K562 (cell line): ENCODE data around the gene COPB2. TPM values are rescaled to one million over a fixed set of nuclear protein-coding genes. Genes with fewer than 3 reads are reported as not detected.

Source experiments
- CBX3 ChIP-seq, 2 experiments: IDR thresholded peaks; 1 replicate in 1 of 2; 2 replicates in 1 of 2; pipeline ENCODE4 v1.6.1; 2012; ENCODE audit warnings: inconsistent platforms in 2 of 2, low read length in 2 of 2, borderline replicate concordance in 1 of 2, control low read depth in 1 of 2
- ESRRA ChIP-seq: fragments of 450-650 bp; IDR thresholded peaks from 2 replicates; pipeline ENCODE4 v1.6.1; 2014; ENCODE audit warnings: low read depth, mild to moderate bottlenecking, moderate library complexity, borderline replicate concordance
- HSF4 ChIP-seq: fragments of 250-450 bp; sonication (Bioruptor Pico); IDR thresholded peaks from 2 replicates; pipeline ENCODE4 v2.1.2; 2022; ENCODE audit warnings: mild to moderate bottlenecking, moderate library complexity, borderline replicate concordance
- JUND ChIP-seq, 2 experiments: IDR thresholded peaks; 2 replicates in 1 of 2; 3 replicates in 1 of 2; pipeline ENCODE4 v1.6.1; 2011; ENCODE audit warnings: borderline replicate concordance in 2 of 2, low read depth in 2 of 2, low read length in 2 of 2, improper control_type of control experiment in 1 of 2, missing biosample characterization in 1 of 2, missing genetic modification characterization in 1 of 2, missing genetic modification reagents in 1 of 2
- MYNN ChIP-seq, 2 experiments: sonication (generic); formaldehyde crosslinking in 1 of 2; IDR thresholded peaks; 2 replicates each; pipeline versions ENCODE4 v1.5.0 to v1.6.1; 2016 to 2020; ENCODE audit warnings: antibody characterized with exemption in 1 of 2, missing genetic modification reagents in 1 of 2
- NFATC3 ChIP-seq: fragments of 450-650 bp; IDR thresholded peaks from 2 replicates; pipeline ENCODE4 v1.6.1; 2017; ENCODE audit warnings: mild to moderate bottlenecking
- NR2F6 ChIP-seq: fragments of 450-650 bp; formaldehyde crosslinking; IDR thresholded peaks from 2 replicates; pipeline ENCODE4 v1.4.0; 2020; ENCODE audit warnings: mild to moderate bottlenecking
- POLR2A ChIP-seq: fragments of 450-650 bp; conservative IDR thresholded peaks from 2 replicates; pipeline ENCODE4 v1.6.1; 2016
- POLR2G ChIP-seq: fragments of 200-400 bp; formaldehyde crosslinking; IDR thresholded peaks from 2 replicates; pipeline ENCODE4 v1.6.1; 2017; ENCODE audit warnings: low read depth, mild to moderate bottlenecking, antibody characterized with exemption, low read length, moderate library complexity
- RAD51 ChIP-seq: fragments of 450-650 bp; IDR thresholded peaks from 2 replicates; pipeline ENCODE4 v1.7.1; 2016; ENCODE audit warnings: low read depth, mild to moderate bottlenecking, borderline replicate concordance
- SMC3 ChIP-seq: conservative IDR thresholded peaks from 2 replicates; pipeline ENCODE4 v1.6.1; 2011; ENCODE audit warnings: low read depth, low read length, improper control_type of control experiment; ENCODE audit not compliant: insufficient read depth
- ZC3H4 ChIP-seq: sonication (generic); formaldehyde crosslinking; IDR thresholded peaks from 2 replicates; pipeline ENCODE4 v1.9.0; 2021; ENCODE audit warnings: missing genetic modification reagents, borderline replicate concordance
- ZZZ3 ChIP-seq: fragments of 450-650 bp; IDR thresholded peaks from 2 replicates; pipeline ENCODE4 v1.6.1; 2016; ENCODE audit warnings: antibody characterized with exemption, mild to moderate bottlenecking, moderate library complexity
- polyA plus RNA-seq, 8 experiments: library from polyadenylated mRNA; depleted of rRNA in 4 of 8; stranded (reverse) in 5 of 8; unstranded in 3 of 8; fragments of >200 nt; fragmentation: Nextera tagmentation in 2 of 8; fragmentation: Illumina TruSeq in 1 of 8; extraction: Ambion mirVana in 2 of 8; extraction: Trizol in 1 of 8; gene quantifications; 2 replicates each; pipeline versions ENCODE4 v1.2.1 to v1.2.3, GENCODE V29; 2011 to 2014; ENCODE audit warnings: inconsistent platforms in 1 of 8, missing spikeins in 1 of 8
- total RNA-seq, 7 experiments: library from RNA; depleted of rRNA in 6 of 7; stranded (reverse); fragments of >200 nt in 6 of 7; fragmentation: Illumina TruSeq in 2 of 7; extraction: Trizol in 2 of 7; gene quantifications; 2 replicates each; pipeline versions ENCODE4 v1.2.1 to v1.2.3, GENCODE V29; 2011 to 2021; ENCODE audit warnings: low replicate concordance in 1 of 7
- TF ChIP-seq, protein P1 (sequence below), 3 experiments: IDR thresholded peaks in 2 of 3; conservative IDR thresholded peaks in 1 of 3; 2 replicates each; pipeline ENCODE4 v1.5.1; 2011 to 2012; ENCODE audit warnings: low read length in 3 of 3, mild to moderate bottlenecking in 3 of 3, control low read depth in 2 of 3, improper control_type of control experiment in 1 of 3, inconsistent platforms in 1 of 3, low read depth in 1 of 3, mixed read lengths in 1 of 3, moderate library complexity in 1 of 3; ENCODE audit not compliant: insufficient read depth in 2 of 3
- TF ChIP-seq, protein P2 (sequence below): fragments of 450-650 bp; formaldehyde crosslinking; conservative IDR thresholded peaks from 2 replicates; pipeline ENCODE4 v1.4.0; 2022; ENCODE audit warnings: mild to moderate bottlenecking, missing genetic modification characterization

The COPB2 gene
- total and polyA plus RNA-seq, 9 of the 15 experiments (the other 6 are each of a cell fraction or from before 2014, with no cell fraction given), result 64.3 to 189 (median 130) TPM

- TF ChIP-seq CBX3 (IDR thresholded peaks at IDR 0.05; ENCODE audit: borderline replicate concordance in 1 of 2, low read length in 2 of 2), result peak in 1 of 2 experiments; percentile 58; a peak in 1 of 3 replicates
- no peak for TF ChIP-seq MYNN (IDR thresholded peaks at IDR 0.05)
- TF ChIP-seq MYNN (CRISPR knock-in tag; IDR thresholded peaks at IDR 0.05), result no peak
- peak; percentile 69 for TF ChIP-seq SMC3
- TF ChIP-seq ESRRA, result peak; percentile 13; the same call in 1 of the 2 replicates
- TF ChIP-seq, protein P1, sequence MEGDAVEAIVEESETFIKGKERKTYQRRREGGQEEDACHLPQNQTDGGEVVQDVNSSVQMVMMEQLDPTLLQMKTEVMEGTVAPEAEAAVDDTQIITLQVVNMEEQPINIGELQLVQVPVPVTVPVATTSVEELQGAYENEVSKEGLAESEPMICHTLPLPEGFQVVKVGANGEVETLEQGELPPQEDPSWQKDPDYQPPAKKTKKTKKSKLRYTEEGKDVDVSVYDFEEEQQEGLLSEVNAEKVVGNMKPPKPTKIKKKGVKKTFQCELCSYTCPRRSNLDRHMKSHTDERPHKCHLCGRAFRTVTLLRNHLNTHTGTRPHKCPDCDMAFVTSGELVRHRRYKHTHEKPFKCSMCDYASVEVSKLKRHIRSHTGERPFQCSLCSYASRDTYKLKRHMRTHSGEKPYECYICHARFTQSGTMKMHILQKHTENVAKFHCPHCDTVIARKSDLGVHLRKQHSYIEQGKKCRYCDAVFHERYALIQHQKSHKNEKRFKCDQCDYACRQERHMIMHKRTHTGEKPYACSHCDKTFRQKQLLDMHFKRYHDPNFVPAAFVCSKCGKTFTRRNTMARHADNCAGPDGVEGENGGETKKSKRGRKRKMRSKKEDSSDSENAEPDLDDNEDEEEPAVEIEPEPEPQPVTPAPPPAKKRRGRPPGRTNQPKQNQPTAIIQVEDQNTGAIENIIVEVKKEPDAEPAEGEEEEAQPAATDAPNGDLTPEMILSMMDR (IDR thresholded peaks at IDR 0.05 in 2 of 3, conservative IDR thresholded peaks at IDR 0.05 in 1 of 3; ENCODE audit: insufficient read depth in 2 of 3, low read depth in 1 of 3, low read length in 3 of 3), result peak; percentile 88 to 99 (median 99)
- TF ChIP-seq HSF4 (CRISPR knock-in tag), result no peak
- TF ChIP-seq, protein P2, sequence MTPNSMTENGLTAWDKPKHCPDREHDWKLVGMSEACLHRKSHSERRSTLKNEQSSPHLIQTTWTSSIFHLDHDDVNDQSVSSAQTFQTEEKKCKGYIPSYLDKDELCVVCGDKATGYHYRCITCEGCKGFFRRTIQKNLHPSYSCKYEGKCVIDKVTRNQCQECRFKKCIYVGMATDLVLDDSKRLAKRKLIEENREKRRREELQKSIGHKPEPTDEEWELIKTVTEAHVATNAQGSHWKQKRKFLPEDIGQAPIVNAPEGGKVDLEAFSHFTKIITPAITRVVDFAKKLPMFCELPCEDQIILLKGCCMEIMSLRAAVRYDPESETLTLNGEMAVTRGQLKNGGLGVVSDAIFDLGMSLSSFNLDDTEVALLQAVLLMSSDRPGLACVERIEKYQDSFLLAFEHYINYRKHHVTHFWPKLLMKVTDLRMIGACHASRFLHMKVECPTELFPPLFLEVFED (CRISPR knock-in tag), result no peak
- no peak; the same call in 1 of the 2 replicates for TF ChIP-seq POLR2A
- no peak for TF ChIP-seq ZC3H4 (CRISPR knock-in tag)
- peak; percentile 37; the same call in 1 of the 2 replicates for TF ChIP-seq JUND (IDR thresholded peaks at IDR 0.05; ENCODE audit: borderline replicate concordance, low read depth, low read length)
- TF ChIP-seq JUND (tag; IDR thresholded peaks at IDR 0.05; ENCODE audit: borderline replicate concordance, low read depth, low read length), result no peak
- TF ChIP-seq POLR2G, result peak; percentile 13; the same call in 1 of the 2 replicates
- peak; percentile 47; the same call in 1 of the 2 replicates for TF ChIP-seq ZZZ3
- TF ChIP-seq RAD51, result no peak
- TF ChIP-seq NR2F6 (CRISPR knock-in tag), result no peak
- 0 out of 2 replicates have a peak, but pooled peaks have one; percentile 29 for TF ChIP-seq NFATC3
Measured at GRCh38 chr3:139353920-139354556, 35.4 kb downstream of the COPB2 start (continued).
